Suprapubic skin (tissue), 4 donors: ENCODE data around the gene SNX8.
A peak's percentile ranks its signal among the peaks of the same experiment; 100 is the strongest.

Experiments used
- CTCF ChIP-seq, 2 donors: fragments of 200-600 bp in 1 of 2; fragments of 450-650 bp in 1 of 2; sonication (generic) in 1 of 2; IDR thresholded peaks; one replicate each; pipeline ENCODE4 v1.5.1; 2016 to 2019; ENCODE audit warnings: antibody characterized with exemption in 2 of 2, mild to moderate bottlenecking in 1 of 2, moderate library complexity in 1 of 2
- EP300 ChIP-seq: sonication (generic); formaldehyde crosslinking; IDR thresholded peaks from one replicate; pipeline ENCODE4 v1.6.1; 2017; ENCODE audit warnings: antibody characterized with exemption
- POLR2A ChIP-seq, 2 donors: fragments of 450-650 bp; IDR thresholded peaks; one replicate each; pipeline ENCODE4 v1.6.1; 2017; ENCODE audit warnings: antibody characterized with exemption in 2 of 2, mild to moderate bottlenecking in 2 of 2, moderate library complexity in 2 of 2
- POLR2AphosphoS5 ChIP-seq, 3 donors: sonication (generic); formaldehyde crosslinking; IDR thresholded peaks; one replicate each; pipeline ENCODE4 v1.6.1; 2017; ENCODE audit warnings: antibody characterized with exemption in 3 of 3

GRCh38 chr7:2241580-2242540 lies 72.4 kb downstream of the SNX8 start, which contains the start of the genes MRM2 and NUDT1:
- TF ChIP-seq CTCF (IDR thresholded peaks at IDR 0.05) (no peak), POLR2AphosphoS5 (IDR thresholded peaks at IDR 0.05) (peak in 2 of 3 donors; percentile 13 to 40), POLR2A (IDR thresholded peaks at IDR 0.05) (peak in 1 of 2 donors; percentile 56), EP300 (no peak)
